NCI-H1417 treated with DMSO at 0.1 percent for 48 hours (cell line): ENCODE results near the gene FAHD1.

Source experiments
- DNase-seq: peaks from one replicate; lab custom pipeline; 2025; lab: John Stamatoyannopoulos, UW

The FAHD1 gene

DNA sequence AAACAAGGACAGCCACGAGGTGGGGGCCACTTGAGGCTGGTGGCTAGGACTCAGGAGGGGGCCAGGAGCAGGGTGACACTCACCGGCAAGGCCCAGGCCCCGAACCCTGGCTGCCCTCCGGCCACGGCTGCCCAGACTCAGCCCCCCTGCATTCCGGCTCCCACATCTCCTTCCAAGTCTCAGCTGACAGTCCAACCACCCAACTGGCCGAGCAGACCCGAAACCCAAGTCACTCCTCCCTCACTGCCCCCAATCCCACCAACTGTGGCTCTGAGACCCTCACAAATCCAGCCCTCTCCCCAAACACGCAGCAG lies 9.8 kb upstream of the FAHD1 start:
- DNase-seq: no peak

GRCh38 chr16:1817716-1818115 lies 9.3 kb upstream of the FAHD1 start:
- no peak for DNase-seq

DNA sequence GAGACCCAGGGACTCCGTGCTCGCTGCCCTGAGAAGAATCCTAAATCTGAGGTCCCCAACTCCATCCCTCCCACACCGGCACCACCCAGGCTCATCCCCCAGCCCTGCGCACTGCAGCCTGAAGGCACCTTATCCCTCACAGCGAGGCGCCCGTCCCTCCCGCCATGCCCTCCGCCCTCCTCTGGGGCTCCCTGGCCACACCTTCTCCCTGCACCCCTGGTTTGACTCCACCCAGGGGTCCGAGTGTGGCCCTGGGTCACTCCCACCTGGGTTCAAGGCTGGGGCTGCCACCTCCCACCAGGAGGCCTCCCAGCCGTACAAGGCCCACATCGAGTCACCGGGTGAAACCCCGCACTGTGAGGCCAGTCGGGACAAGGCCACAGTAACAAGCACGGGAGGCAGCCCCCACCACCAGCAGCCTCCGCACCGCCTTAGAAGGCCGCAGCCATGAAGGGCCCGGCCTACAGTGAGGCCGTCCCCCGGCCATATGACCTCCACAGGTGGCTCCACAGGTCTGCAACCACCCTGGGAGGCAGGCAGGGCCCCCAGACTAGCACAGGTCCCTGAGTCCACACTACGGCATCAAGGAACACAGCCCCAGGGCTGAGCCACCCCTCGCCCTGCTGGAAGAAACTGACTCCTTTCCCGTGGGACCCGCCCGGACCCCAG lies 8.7 kb upstream of the FAHD1 start:
- no peak for DNase-seq

- DNase-seq: no peak
Measured at GRCh38 chr16:1818873-1819525, 8.0 kb upstream of the FAHD1 start.

DNA sequence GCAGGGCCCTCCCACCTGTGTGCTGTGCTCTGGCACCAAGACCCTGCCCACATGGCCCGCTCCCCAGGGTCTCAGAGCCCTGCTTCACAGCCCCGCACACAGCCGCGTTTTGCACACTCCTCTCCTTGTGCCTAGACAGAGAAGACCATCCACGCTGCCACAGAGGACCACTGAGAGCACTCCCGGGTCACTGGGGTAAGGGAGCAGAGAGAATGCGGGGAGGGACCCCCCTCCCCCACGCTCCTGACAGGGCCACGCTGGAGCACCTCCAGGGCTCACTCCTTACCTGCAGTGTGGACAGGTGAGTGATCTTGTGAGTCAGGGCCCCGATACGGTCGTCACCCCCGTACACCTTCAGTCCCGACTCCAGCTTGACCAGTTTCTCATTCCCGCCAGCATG lies 7.4 kb upstream of the FAHD1 start:
- DNase-seq: no peak

DNA sequence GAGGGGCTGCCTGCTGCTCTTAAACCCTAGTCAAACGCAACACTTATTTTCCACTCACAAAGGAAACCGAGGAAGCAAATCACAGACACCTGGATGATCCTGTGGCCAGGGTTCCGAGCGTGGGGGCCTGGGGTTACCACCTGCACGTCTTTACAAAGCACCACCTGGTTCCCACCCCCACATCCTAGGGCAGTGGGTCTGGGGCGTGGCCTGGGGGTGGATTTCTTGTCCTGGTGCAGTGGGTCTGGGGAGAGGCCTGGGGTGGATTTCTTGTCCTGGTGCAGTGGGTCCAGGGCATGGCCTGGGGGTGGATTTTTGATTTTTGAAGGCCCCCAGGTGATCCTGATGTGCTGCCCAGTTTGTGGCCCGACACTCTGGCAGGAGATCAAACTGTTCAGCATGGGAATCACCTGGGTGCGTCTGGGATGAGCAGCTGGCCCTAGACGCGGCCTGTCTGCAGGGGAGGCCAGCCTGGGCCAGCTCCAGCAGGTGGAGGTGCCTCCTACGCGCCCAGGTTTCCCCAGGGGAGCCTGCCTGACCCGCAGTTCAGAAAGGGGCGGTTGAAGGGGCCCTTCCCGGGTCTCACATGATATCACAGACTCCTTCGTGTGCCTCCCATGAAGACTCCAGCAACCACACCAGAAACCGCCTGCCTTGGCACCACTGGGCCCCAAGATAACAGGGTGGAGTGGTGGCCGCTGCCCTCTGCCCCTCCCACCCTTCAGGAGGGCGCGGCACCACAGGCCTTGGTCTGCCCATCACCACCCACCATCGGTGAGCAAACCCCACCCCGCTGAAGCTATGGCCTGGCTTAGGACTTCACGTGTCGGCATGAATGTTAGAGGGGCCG lies 6.7 kb upstream of the FAHD1 start:
- DNase-seq: no peak

DNA sequence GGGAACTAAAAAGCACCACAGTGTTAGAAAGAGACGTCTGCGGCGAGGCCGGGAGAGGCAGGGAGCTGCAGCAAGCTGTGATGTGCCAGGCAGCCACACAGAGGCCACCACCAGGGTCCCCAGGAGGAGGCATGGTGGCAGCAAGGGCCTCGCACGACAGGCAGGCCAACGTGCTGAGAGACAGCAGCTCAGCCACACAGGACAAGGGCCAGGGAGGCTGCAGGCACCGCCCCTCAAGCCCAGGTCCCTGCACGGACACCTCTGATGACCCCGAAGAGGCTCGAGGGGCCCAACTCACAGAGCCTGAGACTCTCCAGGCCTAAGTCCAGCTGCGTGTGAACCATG lies 6.1 kb upstream of the FAHD1 start:
- DNase-seq: no peak

GRCh38 chr16:1821861-1822611 lies 5.0 kb upstream of the FAHD1 start:
- no peak for DNase-seq

GRCh38 chr16:1822801-1823200 lies 4.2 kb upstream of the FAHD1 start:
- no peak for DNase-seq

DNA sequence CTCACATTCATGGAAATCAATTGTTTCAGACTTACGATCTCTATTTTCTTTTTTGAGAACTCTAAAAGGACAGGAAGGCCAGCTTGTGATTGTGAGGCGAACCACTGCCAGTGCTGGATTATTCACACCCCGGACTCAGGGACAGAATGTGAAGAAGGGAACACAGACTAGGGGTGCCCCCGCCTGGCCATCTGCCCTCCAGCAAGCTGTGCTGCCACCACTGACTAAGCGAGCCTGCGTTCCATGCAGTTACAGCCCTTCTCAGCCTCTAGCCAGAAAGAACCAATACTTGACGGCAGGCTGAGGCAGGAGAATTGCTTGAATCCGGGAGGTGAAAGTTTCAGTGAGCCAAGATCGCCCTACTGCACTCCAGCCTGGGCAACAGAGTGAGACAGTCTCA lies 3.2 kb upstream of the FAHD1 start:
- no peak for DNase-seq

DNA sequence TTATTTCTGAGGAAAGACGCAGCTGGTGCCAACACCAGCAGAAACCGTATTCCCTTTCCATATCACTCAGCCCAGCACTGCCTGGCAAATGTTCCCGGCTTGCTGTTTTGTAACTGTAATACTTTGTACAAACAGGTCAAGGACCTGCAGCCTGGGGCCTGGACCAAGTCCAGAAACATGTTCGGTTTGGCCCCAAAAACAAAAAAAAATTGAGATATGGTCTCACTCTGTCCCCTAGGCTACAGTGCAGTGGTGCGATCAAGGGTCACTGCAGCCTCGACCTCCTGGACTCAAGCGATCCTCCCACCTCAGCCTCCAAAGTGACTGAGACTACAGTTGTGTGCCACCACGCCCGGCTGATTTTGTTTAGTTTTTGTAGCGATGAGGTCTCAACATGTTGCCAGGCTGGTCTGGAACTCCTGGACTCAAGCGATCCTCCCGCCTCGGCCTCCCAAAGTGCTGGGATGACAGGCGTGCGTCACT lies 1.6 kb upstream of the FAHD1 start:
- no peak for DNase-seq

GRCh38 chr16:1825864-1826690 lies 929 bp upstream of the FAHD1 start:
- DNase-seq: no peak

- no peak for DNase-seq
Measured at GRCh38 chr16:1828645-1829410, 1.8 kb downstream of the FAHD1 start.

DNA sequence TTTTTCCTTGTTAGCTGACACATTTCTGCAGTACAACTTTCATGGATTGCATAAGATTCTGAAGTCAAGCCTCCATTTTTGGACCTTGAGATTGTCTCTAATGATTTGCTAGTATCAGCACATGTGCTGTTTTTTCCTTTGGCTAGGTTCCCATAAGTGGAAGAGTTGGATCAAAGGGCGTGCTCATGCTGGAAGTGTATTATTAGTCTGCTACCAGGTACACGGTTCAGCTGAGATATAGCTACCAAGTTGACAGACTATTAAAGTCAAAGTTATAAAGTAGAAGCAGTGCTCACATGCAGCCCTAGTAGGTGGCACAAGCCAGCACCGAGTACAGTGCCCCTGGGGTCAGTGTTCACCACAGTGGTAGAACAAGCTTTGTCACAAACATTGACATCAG lies 3.2 kb downstream of the FAHD1 start:
- no peak for DNase-seq

DNA sequence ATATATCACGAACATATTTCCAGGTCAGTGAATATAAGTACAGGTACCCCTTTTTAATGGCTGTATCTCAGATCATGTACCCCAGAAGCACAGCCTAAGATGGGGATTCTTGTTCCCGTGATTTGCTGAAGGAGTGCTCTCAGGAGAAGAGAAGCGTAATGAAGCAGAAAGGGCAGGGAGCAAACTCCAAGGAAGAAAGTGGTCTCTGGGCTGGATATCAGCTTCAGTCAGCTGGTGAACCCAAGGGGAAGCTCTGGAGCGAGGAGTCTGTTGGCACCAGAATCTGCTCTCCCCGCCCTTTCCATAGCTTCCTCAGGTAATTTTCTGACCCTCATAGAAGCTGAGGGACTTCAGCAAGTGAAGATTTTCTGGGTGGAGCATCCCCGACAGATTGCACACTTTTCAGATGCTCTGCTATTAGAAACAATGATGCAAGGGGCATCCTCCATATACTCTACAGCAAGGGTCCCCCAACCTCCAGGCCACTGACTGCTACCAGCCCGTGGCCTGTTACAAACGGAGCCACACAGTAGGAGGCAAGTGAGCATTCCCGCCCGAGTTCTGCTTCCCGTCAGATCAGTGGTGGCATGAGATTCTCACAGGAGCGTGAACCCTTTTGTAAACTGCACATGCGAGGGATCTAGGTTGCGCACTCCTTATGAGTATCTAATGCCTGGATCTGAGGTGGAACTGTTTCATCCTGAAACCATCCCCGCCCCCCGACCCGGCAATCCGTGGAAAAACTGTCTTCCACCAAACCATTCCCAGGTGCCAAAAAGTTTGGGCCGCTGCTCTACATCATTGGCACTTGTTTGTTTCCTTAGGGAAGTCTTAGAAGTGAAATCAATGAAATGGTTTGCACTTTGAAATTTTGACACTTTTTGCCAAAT lies 4.4 kb downstream of the FAHD1 start:
- DNase-seq: no peak

- no peak for DNase-seq
Measured at GRCh38 chr16:1832838-1833454, 5.9 kb downstream of the FAHD1 start.

DNA sequence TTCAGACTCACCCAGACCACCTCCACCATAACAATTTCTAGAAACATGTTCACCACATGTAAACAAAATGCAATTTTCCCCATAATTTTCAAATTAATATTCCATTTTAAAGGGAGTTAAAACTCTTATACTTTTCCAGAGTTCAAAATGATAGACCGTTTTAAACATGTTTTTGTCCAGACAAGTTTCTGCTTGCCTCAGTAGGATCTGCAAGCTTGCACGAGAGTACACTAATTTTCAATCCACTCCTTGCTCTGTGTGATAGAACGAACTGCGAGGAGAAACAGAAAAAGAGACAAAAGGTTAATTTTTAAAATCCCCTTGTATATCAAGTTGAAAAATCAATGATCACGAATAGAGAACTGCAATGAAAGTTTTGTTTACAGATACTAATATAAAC lies 7.1 kb downstream of the FAHD1 start:
- no peak for DNase-seq

GRCh38 chr16:1839554-1839953 lies 12.5 kb downstream of the FAHD1 start:
- DNase-seq: no peak

GRCh38 chr16:1845985-1846384 lies 19.0 kb downstream of the FAHD1 start:
- DNase-seq: no peak
